Smooth muscle cell (in vitro differentiated cells): Measurements from ENCODE around the gene BBS9. TPM values are rescaled to one million over a fixed set of nuclear protein-coding genes. Genes with fewer than 3 reads are reported as not detected.

Experiments used
- DNase-seq: peaks from one replicate; lab custom pipeline; 2025; ENCODE audit not compliant: unreplicated experiment; lab: John Stamatoyannopoulos, UW
- H2AFZ ChIP-seq: fragments of 200-600 bp; sonication (generic); 2 replicates; pipeline ENCODE4 v1.6.0; 2016; ENCODE audit warnings: antibody characterized with exemption, low read depth, mild to moderate bottlenecking
- H3F3A ChIP-seq: fragments of 200-600 bp; sonication (generic); 2 replicates; pipeline ENCODE4 v1.6.0; 2017; ENCODE audit warnings: antibody characterized with exemption, low read depth
- H3K27ac ChIP-seq: fragments of 200-600 bp; sonication (generic); 2 replicates; pipeline ENCODE4 v1.5.1; 2016; ENCODE audit warnings: low read depth, mild to moderate bottlenecking
- H3K27me3 ChIP-seq: fragments of 200-600 bp; sonication (generic); 2 replicates; pipeline ENCODE4 v1.6.1; 2016; ENCODE audit warnings: low read depth, mild to moderate bottlenecking
- H3K36me3 ChIP-seq: fragments of 200-600 bp; sonication (generic); 2 replicates; pipeline ENCODE4 v1.5.1; 2016; ENCODE audit warnings: low read depth
- H3K4me1 ChIP-seq: fragments of 200-600 bp; sonication (generic); 2 replicates; pipeline ENCODE4 v1.5.1; 2016; ENCODE audit warnings: low read depth
- H3K4me2 ChIP-seq: fragments of 200-600 bp; sonication (generic); 2 replicates; pipeline ENCODE4 v1.6.0; 2016; ENCODE audit warnings: mild to moderate bottlenecking
- H3K4me3 ChIP-seq: fragments of 200-600 bp; sonication (generic); 2 replicates; pipeline ENCODE4 v1.5.1; 2016; ENCODE audit warnings: mild to moderate bottlenecking
- H3K79me2 ChIP-seq: fragments of 200-600 bp; sonication (generic); 2 replicates; pipeline ENCODE4 v1.6.0; 2016; ENCODE audit warnings: low read depth, mild to moderate bottlenecking
- H3K9ac ChIP-seq: fragments of 200-600 bp; sonication (generic); 2 replicates; pipeline ENCODE4 v1.6.0; 2016; ENCODE audit warnings: low read depth
- H3K9me3 ChIP-seq: fragments of 200-600 bp; sonication (generic); replicated peaks from 2 replicates; pipeline ENCODE4 v1.5.1; 2016; ENCODE audit warnings: low read depth
- H4K20me1 ChIP-seq: fragments of 200-600 bp; sonication (generic); 2 replicates; pipeline ENCODE4 v1.6.0; 2016; ENCODE audit warnings: low read depth
- WGBS: methylation state at CpG from one replicate; pipeline ENCODE4 v1.1.7; 2016; ENCODE audit warnings: low lambda C conversion rate; 5-methylcytosine and 5-hydroxymethylcytosine counted together
- polyA plus RNA-seq: library from polyadenylated mRNA; unstranded; fragments of >200 nt; fragmentation: Nextera tagmentation; extraction: Ambion mirVana; gene quantifications from 2 replicates; pipeline ENCODE4 v1.2.1, GENCODE V29; 2016
- total RNA-seq: library from RNA; depleted of rRNA; stranded (reverse); fragments of >200 nt; gene quantifications from 2 replicates; pipeline ENCODE4 v1.2.3, GENCODE V29; 2014
- TF ChIP-seq, protein P1 (sequence below): fragments of 200-600 bp; sonication (generic); IDR thresholded peaks from 2 replicates; pipeline ENCODE4 v1.5.1; 2017; ENCODE audit warnings: borderline replicate concordance, mild to moderate bottlenecking, antibody characterized with exemption; ENCODE audit not compliant: insufficient read depth, poor library complexity, severe bottlenecking

BBS9 gene
- total and polyA plus RNA-seq, 2 experiments from 2014 or later, result 12.8 to 19.6 TPM

GRCh38 chr7:33466203-33466602, 336.8 kb downstream of the BBS9 start:
- H3K4me1 ChIP-seq, result peaks cover 13% of the 10 kb centered on the region
- H3F3A ChIP-seq, result no peaks in the 10 kb centered on the region
- no peaks in the 10 kb centered on the region for H3K79me2 ChIP-seq
- TF ChIP-seq, protein P1, sequence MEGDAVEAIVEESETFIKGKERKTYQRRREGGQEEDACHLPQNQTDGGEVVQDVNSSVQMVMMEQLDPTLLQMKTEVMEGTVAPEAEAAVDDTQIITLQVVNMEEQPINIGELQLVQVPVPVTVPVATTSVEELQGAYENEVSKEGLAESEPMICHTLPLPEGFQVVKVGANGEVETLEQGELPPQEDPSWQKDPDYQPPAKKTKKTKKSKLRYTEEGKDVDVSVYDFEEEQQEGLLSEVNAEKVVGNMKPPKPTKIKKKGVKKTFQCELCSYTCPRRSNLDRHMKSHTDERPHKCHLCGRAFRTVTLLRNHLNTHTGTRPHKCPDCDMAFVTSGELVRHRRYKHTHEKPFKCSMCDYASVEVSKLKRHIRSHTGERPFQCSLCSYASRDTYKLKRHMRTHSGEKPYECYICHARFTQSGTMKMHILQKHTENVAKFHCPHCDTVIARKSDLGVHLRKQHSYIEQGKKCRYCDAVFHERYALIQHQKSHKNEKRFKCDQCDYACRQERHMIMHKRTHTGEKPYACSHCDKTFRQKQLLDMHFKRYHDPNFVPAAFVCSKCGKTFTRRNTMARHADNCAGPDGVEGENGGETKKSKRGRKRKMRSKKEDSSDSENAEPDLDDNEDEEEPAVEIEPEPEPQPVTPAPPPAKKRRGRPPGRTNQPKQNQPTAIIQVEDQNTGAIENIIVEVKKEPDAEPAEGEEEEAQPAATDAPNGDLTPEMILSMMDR, result no peak
- DNase-seq, result no peak
- H3K9ac ChIP-seq, result no peak overlapping the region
- no peaks in the 10 kb centered on the region for H4K20me1 ChIP-seq
- H3K9me3 ChIP-seq, result no peaks in the 10 kb centered on the region
- H2AFZ ChIP-seq, result no peak overlapping the region
- H3K36me3 ChIP-seq, result no peaks in the 10 kb centered on the region
- H3K4me2 ChIP-seq, result no peak overlapping the region
- H3K27me3 ChIP-seq, result no peaks in the 10 kb centered on the region
- H3K4me3 ChIP-seq, result no peak overlapping the region
- WGBS, result 87% methylated on average over 4 of the region's 4 CpGs
- H3K27ac ChIP-seq, result no peak overlapping the region

DNA sequence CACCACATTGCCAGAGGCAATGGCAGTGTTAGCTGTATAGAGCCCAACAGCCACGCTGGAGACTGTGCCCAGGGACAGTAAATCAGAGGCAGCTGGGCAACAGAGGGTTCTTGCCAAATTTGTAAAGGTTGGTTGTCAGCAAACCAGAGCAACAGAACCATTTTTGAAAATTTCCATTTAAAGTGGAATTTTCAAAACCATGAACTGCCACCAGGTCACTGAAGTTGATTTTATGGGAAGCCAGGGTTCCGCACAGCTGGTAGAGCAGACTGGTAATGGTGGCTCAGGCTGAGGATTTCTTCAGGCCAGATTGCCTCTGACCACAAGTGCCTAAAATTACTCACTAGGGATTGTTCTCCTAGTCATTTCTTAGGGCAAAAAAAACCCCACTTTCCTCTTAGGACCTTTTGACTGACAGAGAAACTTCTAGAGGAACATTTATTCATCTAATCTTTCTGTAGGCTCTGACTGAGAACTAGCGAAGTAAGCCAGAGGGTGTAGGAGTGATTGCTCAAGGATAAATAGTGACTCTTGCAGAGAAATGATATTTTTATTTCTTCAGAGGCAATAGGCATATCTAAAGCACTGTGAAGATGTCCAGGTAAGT, 342.4 kb downstream of the BBS9 start:
- no peaks in the 10 kb centered on the region for H3K79me2 ChIP-seq
- no peak for DNase-seq
- H4K20me1 ChIP-seq, result no peaks in the 10 kb centered on the region
- no peak overlapping the region for H3K9ac ChIP-seq
- TF ChIP-seq, protein P1, result no peak
- no peak overlapping the region for H3K27ac ChIP-seq
- H3K4me3 ChIP-seq, result no peak overlapping the region
- no peaks in the 10 kb centered on the region for H3K9me3 ChIP-seq
- no peaks in the 10 kb centered on the region for H3F3A ChIP-seq
- H3K4me1 ChIP-seq, result peaks cover 3% of the 10 kb centered on the region
- H2AFZ ChIP-seq, result no peak overlapping the region
- H3K4me2 ChIP-seq, result no peak overlapping the region
- no peaks in the 10 kb centered on the region for H3K36me3 ChIP-seq
- H3K27me3 ChIP-seq, result no peaks in the 10 kb centered on the region
- WGBS, result 77% methylated on average over 3 of the region's 3 CpGs

DNA sequence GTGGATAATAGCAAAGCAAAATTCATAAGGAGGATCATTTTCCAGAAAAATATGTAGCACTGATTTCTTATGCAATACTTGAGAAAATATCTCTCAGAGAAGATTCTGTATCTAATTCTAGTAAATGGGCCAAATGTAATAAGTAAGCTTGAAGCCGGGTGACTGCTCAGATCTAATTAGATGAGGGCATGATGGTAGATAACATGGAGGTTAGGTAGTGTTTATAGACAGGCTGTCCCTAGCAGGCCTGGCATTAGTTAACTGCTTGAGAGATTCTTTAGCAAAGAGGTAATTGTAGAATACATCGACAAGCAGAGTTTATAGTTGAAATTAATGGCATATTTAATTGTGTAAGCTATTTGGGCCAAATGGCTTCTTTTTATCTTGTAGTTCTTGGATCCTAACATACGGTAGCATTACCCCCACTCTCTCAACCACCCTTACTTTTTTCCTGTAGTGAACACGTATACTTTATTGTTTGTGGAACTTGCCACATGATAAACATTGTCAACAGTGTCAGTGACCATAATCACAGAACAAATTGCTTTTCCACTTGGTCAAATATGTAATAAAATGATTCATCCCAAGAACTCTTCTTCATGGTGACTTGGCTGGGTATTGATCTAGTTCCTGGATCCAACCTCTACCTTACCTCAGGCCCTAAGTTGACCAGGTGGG, 343.1 kb downstream of the BBS9 start:
- H2AFZ ChIP-seq, result no peak overlapping the region
- no peaks in the 10 kb centered on the region for H3K27me3 ChIP-seq
- no peaks in the 10 kb centered on the region for H3K79me2 ChIP-seq
- peaks cover 3% of the 10 kb centered on the region for H3K4me1 ChIP-seq
- H3K4me2 ChIP-seq, result no peak overlapping the region
- no peaks in the 10 kb centered on the region for H4K20me1 ChIP-seq
- TF ChIP-seq, protein P1, result no peak
- H3K36me3 ChIP-seq, result no peaks in the 10 kb centered on the region
- 94% methylated on average over 4 of the region's 4 CpGs for WGBS
- no peaks in the 10 kb centered on the region for H3K9me3 ChIP-seq
- no peak for DNase-seq
- H3F3A ChIP-seq, result no peaks in the 10 kb centered on the region
- no peak overlapping the region for H3K9ac ChIP-seq
- H3K4me3 ChIP-seq, result no peak overlapping the region
- H3K27ac ChIP-seq, result no peak overlapping the region
